ENCODE results near the gene DMXL1. TPM values are rescaled to one million over a fixed set of nuclear protein-coding genes. Genes with fewer than 3 reads are reported as not detected.

DMXL1 gene
- polyA plus RNA-seq, 1 donor from 2014 or later, result 41.0 TPM

DNA sequence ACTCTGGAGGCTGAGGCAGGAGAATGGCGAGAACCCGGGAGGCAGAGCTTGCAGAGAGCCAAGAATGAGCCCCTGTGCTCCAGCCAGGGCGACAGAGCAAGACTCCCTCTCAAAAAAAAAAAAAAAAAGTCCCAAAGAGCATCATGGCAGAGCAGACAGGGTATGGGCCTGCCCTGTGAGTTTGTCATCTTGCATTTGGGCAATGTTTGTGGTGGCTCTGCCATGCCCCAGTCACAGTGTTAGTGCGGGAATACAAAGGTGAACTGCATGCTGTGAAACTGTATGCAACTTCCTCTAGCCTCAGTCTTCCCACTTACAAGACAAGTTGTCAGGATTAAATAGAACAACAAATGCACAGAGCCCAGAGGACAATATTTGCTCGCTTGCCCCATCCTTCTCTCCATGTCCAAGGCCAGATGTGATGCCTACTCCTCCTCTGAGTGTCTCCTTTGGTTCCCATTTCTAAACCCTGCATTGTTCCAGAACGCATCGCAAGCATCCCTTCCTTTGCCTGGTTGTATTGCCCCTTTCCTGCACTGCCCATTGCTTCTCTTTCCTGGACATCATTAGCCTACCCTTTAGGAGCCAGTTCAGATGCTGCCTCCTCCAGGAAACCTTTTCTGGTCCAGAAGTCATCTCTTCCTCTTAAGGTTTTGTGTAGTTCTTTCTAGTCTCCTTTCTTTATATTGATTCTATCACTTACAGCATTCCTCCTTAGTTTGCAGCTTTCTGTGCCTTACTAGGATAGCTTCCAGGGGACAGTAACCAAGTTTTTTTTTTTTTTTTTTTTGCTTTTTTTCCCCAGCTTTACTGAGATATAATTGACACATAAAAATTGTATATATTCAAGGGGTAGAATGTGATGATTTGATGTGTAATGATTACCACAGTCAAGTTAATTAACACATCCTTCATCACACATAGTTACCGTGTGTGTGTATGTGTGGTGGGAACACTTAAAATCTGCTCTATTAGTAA lies 215.9 kb downstream of the DMXL1 start:
- Mint-ChIP-seq H3K27me3 (peaks cover 2% of the 10 kb centered on the region), H3K27ac (peak overlapping the region; percentile 87 to 95 (median 91)), H3K4me1 (peaks cover 65 to 92% (median 85%) of the 10 kb centered on the region in 3 donors), H3K36me3 (peaks cover 8% of the 10 kb centered on the region), H3K9me3 (peaks cover 0 to 2% (median 0%) of the 10 kb centered on the region in 3 donors), H3K4me3 (peak overlapping the region; percentile 57 to 89 (median 72))

DNA sequence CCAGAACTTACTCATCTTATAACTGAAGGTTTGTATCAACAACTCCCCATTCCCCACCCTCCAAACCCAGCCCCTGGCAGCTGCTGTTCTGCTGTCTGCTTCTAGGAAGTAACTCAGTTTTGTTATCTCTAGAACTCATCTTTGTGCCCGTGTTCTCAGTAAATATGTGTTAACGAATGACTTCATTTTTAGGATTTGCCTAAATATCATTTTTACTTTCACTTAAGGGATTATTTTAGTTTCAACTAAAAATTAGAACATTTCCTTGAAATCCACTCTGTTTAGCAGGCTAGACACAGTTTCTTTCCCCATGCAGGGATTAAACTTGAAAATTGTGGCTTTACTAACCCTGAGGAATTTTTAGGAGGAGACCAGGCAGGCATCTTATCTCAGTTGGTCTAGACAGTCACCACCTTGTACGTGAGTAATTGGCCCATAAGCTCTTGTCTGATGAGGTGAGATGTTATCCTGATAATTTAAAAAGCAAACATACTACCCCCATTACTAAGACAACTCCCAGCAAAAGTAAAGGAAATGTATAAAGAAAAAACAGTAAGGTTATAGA lies 216.7 kb downstream of the DMXL1 start:
- peaks cover 8% of the 10 kb centered on the region for H3K36me3 Mint-ChIP-seq
- H3K9me3 Mint-ChIP-seq, result peaks cover 0 to 2% (median 0%) of the 10 kb centered on the region in 3 donors
- peak overlapping the region; percentile 57 to 89 (median 72) for H3K4me3 Mint-ChIP-seq
- peak overlapping the region; percentile 87 to 95 (median 91) for H3K27ac Mint-ChIP-seq
- H3K27me3 Mint-ChIP-seq, result peaks cover 2% of the 10 kb centered on the region
- H3K4me1 Mint-ChIP-seq, result peaks cover 65 to 91% (median 85%) of the 10 kb centered on the region in 3 donors

DNA sequence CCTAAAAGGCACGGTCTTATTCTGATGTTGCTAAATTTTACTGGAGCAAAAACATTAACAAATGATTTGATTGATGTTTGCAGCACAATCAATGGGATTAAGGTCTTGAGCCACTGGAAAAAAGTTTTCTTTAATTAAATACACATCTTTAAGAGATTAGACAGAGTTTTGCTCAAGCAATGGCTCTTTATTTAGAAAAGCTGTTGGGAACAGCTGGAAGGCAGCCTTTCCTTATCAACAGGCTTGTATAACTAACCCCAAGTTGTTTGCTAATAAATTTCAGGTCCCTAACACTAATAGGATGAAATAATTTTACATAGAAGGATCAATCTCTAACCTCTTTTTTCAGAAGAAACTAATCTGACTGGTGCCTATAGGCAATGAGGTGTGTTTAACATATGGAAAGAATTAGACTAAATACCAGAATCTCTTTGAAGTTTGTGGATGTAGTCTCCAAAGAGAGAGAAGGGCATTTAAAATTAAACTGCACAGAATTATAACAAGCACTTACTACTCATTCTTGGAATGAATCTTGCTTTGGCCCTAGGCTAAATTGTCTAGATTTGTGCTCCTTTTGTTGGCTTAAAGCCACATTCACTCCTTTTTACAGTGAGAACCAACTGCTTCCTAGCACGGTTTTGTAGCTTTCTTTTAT lies 217.6 kb downstream of the DMXL1 start:
- Mint-ChIP-seq H3K27ac (peak overlapping the region; percentile 87 to 95 (median 91)), H3K27me3 (peaks cover 2% of the 10 kb centered on the region), H3K4me3 (peak overlapping the region in 3 of 4 donors; percentile 59 to 92 (median 89)), H3K9me3 (peaks cover 0 to 2% (median 0%) of the 10 kb centered on the region in 3 donors), H3K36me3 (peaks cover 5% of the 10 kb centered on the region), H3K4me1 (peaks cover 65 to 93% (median 82%) of the 10 kb centered on the region in 3 donors)

DNA sequence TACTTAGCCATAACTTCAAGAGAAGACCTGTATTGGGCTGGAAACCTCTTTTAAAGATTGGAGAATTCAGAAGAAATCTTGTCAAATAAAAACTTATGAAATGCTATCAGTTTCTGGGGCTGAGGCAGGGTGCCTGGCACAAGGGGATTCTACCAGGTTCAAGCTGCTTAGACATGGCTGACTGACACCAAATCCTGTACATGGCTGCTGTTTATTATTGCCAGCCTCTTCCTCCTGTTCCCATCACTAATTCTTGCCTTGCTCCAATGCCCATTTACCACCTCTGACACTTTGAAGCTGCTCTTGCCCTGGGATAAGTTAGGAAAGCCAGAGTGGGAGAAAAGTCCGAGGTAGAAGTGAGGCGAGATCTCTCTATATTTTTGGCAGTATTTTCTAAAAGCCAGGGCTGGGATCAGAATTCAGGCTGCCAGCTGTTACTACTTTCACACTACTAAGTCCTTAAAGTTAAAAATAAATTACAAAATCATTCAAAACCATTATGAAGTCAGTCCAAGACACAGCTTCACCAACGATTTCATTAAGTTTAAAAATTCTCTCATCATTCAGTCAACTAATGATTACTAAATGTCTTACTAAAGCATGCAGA lies 218.7 kb downstream of the DMXL1 start:
- Mint-ChIP-seq H3K27me3 (peaks cover 2% of the 10 kb centered on the region), H3K27ac (peak overlapping the region; percentile 11 to 88 (median 78)), H3K4me1 (peaks cover 55 to 86% (median 75%) of the 10 kb centered on the region in 3 donors), H3K4me3 (peak overlapping the region; percentile 51 to 92 (median 76)), H3K36me3 (peaks cover 7% of the 10 kb centered on the region), H3K9me3 (peaks cover 0 to 2% (median 0%) of the 10 kb centered on the region in 3 donors)

DNA sequence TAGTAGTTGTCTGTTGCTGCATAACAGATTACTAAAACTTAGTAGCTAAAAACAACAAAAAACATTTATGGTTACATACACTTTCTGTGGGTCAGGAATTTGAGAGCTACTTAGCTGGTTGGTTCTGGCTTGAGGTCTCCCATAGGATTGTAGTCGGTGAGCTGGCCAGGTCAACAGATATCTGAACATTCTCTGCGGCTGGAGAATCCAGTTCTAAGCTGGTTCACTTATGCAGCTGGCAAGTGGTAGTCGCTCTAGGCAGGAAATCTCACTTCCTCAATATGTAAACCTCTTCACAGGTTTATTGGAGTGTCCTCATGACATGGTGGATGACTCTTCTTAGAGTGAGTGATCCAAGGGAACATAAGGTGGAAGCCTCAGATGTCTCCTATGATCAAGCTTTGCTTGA lies 219.3 kb downstream of the DMXL1 start:
- H3K4me3 Mint-ChIP-seq, result peak overlapping the region; percentile 21 to 92 (median 76)
- peaks cover 0 to 2% (median 0%) of the 10 kb centered on the region in 3 donors for H3K9me3 Mint-ChIP-seq
- peak overlapping the region; percentile 11 to 83 (median 63) for H3K27ac Mint-ChIP-seq
- peaks cover 50 to 80% (median 74%) of the 10 kb centered on the region in 3 donors for H3K4me1 Mint-ChIP-seq
- H3K27me3 Mint-ChIP-seq, result peaks cover 2% of the 10 kb centered on the region
- peaks cover 7% of the 10 kb centered on the region for H3K36me3 Mint-ChIP-seq

DNA sequence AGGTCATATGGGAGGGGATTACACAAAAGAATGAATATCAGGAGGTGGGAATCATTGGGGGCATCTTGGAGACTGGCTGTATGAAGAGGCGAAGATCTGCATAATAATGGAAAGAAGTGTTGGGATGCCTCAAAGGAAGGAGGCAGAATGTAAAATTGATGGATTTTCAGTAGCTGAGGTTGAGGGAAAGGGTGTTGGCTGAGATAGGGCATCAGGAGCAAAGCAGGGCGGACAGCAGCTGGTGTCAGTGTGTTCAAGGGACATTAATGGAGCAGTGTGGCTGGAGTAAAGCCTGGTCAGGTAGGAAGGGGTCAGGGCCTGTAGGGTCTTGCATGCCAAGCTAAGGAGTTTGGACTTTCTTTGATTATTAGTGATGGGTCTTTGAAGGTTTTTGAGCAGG lies 219.7 kb downstream of the DMXL1 start:
- peaks cover 50 to 75% (median 73%) of the 10 kb centered on the region in 3 donors for H3K4me1 Mint-ChIP-seq
- H3K9me3 Mint-ChIP-seq, result peaks cover 0 to 2% (median 0%) of the 10 kb centered on the region in 3 donors
- peaks cover 7% of the 10 kb centered on the region for H3K36me3 Mint-ChIP-seq
- H3K27ac Mint-ChIP-seq, result peak overlapping the region; percentile 11 to 83 (median 63)
- peaks cover 2% of the 10 kb centered on the region for H3K27me3 Mint-ChIP-seq
- peak overlapping the region; percentile 21 to 92 (median 76) for H3K4me3 Mint-ChIP-seq

DNA sequence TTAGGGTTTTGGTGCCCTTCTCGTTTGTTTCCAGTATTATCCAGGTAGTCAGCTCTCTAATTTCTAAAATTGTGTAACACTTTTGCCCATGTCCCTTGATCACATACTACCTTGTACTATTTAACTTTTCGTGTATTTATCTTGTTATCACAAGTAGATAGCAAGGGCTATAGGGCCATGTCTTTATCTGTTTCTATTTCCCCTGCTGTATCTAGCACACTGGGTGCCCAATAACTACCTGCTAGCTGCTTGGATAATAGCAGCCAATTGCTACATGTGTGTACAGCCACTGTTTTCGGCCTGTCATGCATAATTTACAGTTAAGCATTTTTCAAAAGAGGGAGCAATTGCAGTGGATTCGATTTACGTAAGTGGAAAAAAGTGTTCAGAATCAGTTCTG lies 220.2 kb downstream of the DMXL1 start:
- peaks cover 7% of the 10 kb centered on the region for H3K36me3 Mint-ChIP-seq

DNA sequence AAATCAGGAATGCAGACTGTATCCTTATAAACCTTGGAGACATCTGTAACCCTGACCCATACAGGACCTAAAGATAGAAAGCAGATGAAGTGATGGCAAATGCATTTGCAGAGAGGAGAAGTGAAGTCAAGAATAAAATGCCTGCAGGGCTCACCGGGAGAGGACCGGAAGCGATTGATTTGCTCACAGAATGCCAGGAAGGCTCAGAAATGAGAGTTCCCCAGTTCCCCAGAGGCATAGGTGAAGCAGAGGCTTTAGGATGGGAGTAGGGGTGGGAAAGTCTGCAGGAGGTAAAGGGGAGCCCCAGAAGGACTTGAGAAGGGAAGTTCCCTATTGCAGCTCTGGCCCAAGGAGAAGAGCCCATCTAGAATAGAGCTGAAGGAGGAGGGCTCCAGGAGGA lies 221.0 kb downstream of the DMXL1 start:
- H3K4me1 Mint-ChIP-seq, result peaks cover 46 to 63% (median 62%) of the 10 kb centered on the region in 3 donors
- peak overlapping the region in 1 of 3 donors; percentile 6 for H3K27ac Mint-ChIP-seq
- peaks cover 2% of the 10 kb centered on the region for H3K27me3 Mint-ChIP-seq
- peaks cover 7% of the 10 kb centered on the region for H3K36me3 Mint-ChIP-seq
- H3K4me3 Mint-ChIP-seq, result peak overlapping the region in 2 of 4 donors; percentile 7 to 85
- H3K9me3 Mint-ChIP-seq, result peaks cover 0 to 2% (median 0%) of the 10 kb centered on the region in 3 donors

More for the DNA sequence above, 220.2 kb downstream of the DMXL1 start:
- H3K27ac Mint-ChIP-seq, result peak overlapping the region in 1 of 3 donors; percentile 63
- peak overlapping the region in 1 of 4 donors; percentile 86 for H3K4me3 Mint-ChIP-seq
- H3K27me3 Mint-ChIP-seq, result peaks cover 2% of the 10 kb centered on the region
- H3K4me1 Mint-ChIP-seq, result peaks cover 50 to 71% (median 68%) of the 10 kb centered on the region in 3 donors
- peaks cover 0 to 2% (median 0%) of the 10 kb centered on the region in 3 donors for H3K9me3 Mint-ChIP-seq

DNA sequence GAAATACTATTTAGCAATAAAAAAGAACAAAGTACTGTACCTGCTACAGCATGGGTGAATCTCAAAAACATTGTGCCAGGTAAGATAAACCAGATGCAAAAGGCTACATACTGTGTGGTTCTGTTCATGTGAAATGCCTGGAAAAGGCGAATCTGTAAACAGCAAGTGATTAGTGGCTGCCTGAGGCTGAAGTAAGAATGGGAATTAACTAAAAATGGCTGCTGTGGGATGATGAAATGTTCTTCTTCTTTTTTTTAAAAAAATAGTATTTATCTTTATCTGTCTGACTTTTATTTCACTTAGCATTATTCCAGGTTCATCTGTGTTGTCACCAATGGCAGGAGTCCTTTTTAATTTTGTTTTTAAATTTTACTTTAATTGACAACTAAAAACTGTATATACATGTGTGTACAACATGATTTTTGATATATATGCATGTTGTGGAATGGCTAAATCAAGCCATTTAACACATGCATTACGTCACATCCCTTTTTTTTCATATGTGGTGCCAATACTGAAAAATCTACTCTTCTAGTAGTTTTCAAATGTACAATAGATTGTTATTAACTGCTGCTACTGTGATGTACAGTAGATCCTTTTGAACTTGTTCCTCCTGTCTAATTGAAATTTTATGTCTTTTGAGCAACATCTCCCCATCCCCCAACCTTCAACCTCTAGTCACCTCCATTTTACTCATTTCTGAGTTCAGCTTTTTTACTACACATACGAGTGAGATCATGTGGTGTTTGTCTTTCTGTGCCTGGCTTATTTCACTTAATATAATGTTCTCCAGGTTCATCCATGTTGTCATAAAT lies 222.0 kb downstream of the DMXL1 start:
- peak overlapping the region in 1 of 3 donors; percentile 85 for H3K27ac Mint-ChIP-seq
- peaks cover 2% of the 10 kb centered on the region for H3K27me3 Mint-ChIP-seq
- peaks cover 0 to 2% (median 0%) of the 10 kb centered on the region in 3 donors for H3K9me3 Mint-ChIP-seq
- peaks cover 7% of the 10 kb centered on the region for H3K36me3 Mint-ChIP-seq
- H3K4me1 Mint-ChIP-seq, result peaks cover 36 to 57% (median 53%) of the 10 kb centered on the region in 3 donors
- no peak overlapping the region for H3K4me3 Mint-ChIP-seq

DNA sequence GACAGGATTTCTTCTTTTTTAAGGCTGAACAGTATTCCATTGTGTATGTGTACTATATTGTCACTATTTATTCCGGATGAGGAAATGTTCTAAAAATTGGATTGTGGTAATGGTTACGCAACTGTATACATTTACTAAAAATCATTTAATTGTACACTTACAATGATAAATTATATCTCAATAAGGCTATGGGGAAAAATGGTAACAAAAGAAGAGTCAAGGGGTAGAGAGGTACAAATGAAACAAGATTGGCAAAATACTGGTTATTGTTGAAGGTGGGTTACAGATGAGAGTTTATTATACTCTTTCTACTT lies 222.6 kb downstream of the DMXL1 start:
- peaks cover 7% of the 10 kb centered on the region for H3K36me3 Mint-ChIP-seq
- peak overlapping the region in 1 of 3 donors; percentile 85 for H3K27ac Mint-ChIP-seq
- peaks cover 2% of the 10 kb centered on the region for H3K27me3 Mint-ChIP-seq
- H3K4me1 Mint-ChIP-seq, result peaks cover 32 to 52% (median 49%) of the 10 kb centered on the region in 3 donors
- H3K9me3 Mint-ChIP-seq, result peaks cover 0 to 2% (median 0%) of the 10 kb centered on the region in 3 donors
- no peak overlapping the region for H3K4me3 Mint-ChIP-seq

Other genes starting within 250 kb of the DMXL1 start
- gene DTWD2, start 82.5 kb upstream of the DMXL1 start, polyA plus RNA-seq, result 4.0 TPM